T follicular helper cell (primary cell): ENCODE results near the gene AHNAK.
A peak's percentile ranks its signal among the peaks of the same experiment; 100 is the strongest.
"Not testable (repeated sequence)": the region's sequence is repeated elsewhere in the genome, so short reads cannot be mapped to it uniquely, and the experiment has no call there.

Source experiments
- DNase-seq: peaks from one replicate; pipeline ENCODE4 v3.0.0-alpha.2; 2020; ENCODE audit warnings: low read depth

The AHNAK gene

GRCh38 chr11:62458212-62459002, 88.2 kb downstream of the AHNAK start:
- DNase-seq = no peak

DNA sequence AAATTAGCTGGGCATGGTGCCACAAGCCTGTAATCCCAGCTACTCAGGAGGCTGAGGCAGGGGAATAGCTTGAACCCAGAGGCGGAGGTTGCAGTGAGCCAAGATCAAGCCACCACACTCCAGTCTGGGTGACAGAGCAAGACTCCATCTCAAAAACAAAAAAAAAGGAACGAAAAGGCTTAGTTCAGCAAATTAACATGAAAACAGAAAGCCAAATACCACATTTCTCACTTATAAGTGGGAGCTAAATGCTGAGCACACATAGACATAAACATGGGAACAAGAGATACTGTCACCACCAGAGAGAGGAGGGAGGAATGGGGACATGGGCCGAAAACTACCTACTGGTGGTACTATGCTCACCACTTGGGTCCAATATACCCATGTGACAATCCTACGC, 89.1 kb downstream of the AHNAK start:
- DNase-seq = no peak

- no peak for DNase-seq
Observed at GRCh38 chr11:62456630-62457029, 90.0 kb downstream of the AHNAK start.

DNA sequence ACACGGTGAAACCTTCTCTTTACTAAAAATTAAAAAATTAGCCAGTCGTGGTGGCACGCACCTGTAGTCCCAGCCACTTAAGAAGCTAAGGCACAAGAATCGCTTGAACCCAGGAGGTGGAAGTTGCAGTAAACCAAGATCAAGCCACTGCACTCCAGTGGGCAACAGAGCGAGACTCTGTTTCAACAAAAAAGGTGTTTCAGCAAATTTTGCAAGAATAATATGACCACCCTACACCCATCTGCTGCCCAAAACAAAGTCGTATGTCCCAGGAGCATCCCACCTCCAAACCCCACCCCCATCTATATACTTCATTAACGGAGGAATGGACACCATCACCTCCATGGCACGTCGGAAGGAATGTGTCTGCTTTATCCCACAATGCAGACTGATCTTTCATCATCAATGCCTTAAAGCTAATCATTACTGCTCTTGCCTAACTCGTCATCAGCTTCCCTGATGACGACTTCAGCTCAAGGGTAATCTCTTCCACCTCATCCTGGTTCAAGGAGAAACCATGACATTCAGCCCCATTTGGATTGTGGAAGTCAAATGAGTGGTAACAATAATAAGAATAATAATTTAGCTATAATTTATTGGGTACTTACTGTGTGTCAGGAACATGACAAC, 93.7 kb downstream of the AHNAK start:
- DNase-seq = no peak

DNA sequence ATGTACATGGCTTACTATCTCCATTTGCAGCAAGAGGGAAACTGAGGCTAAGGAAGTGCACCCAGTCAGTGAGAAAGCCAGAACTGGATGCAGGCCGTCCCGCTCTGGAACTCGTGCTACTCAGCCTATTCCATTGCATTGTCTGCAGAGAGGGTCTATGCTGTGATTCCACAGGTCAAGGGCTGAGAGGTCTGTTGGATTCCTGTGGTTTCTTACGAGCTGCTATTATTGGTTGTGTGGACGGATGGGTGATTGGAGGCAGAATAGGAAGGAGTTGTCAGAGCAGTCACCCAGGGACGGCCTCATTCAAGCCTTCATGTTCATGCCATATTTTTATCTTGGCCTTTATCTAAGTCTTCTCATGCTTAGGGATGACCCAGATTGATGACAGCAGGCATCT, 94.3 kb downstream of the AHNAK start:
- DNase-seq = no peak

DNA sequence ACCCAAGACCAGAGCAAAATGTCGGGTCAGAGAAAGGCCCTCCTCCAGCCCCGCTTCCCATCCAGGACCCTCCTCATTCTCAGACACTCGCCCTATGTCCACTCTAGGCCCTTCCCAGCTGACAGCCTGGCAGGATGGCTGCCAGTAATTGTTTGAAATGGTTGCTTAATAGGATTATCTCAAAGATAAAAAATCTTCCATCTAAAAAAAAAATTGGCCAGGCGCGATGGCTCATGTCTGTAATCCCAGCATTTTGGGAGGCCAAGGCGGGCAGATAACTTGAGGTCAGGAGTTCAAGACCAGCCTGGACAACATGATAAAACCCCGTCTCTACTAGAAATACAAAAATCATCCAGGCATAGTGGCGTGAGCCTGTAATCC, 95.4 kb downstream of the AHNAK start:
- no peak for DNase-seq

- no peak for DNase-seq
Observed at GRCh38 chr11:62450543-62451240, 95.9 kb downstream of the AHNAK start.

DNA sequence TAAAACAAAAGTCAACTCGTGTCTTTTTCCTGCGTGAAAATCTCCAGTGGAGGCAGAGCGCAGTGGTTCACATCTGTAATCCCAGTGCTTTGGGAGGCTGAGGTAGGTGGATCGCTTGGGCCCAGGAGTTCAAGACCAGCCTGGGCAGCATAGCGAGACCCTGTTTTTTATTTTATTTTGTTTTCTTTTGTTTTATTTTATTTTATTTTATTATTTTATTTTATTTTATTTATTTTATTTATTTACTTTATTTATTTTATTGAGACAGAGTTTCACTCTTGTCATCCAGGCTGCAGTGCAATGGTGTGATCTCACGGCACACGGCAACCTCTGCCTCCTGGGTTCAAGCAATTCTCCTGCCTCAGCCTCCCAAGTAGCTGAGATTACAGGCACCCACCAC, 96.7 kb downstream of the AHNAK start:
- DNase-seq = not testable (repeated sequence)

DNA sequence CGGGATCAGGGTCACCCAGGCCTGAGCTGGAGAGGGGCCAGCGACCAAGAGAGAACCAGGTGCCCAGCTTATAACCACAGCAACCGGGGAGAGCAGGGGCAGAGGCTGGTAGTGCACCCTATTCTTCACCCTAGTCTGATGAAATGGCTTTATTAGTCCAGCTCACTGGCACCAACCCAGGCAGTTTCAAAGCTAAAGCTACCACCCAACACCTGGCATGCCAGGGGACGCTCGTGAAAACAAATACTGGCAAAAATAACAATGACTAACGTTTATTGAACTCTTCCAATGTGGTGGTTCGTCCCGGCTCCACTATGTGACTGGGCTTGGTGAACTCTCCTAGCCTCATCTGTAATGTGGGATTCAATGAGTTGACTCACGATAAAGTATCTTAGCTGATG, 97.2 kb downstream of the AHNAK start:
- DNase-seq = no peak

DNA sequence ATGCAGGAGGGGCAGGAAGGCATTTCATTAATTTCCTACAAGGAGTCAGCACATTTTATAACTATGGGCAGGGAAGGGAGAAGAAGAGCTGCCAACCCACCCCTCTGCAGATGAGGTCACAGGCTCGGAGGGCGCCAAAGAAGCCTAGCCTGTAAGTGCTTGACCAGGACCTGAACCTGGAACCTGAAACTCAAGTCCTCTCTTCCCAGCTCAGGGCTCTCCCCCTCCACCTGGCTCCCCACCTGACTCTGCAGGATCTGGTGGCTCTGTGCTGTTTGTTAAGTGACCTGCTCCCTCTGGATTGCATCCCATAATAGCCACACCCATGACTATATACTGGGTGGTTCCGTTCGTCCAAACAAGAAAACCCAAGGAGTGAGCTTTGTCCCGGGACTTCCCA, 100.5 kb downstream of the AHNAK start:
- no peak for DNase-seq

- DNase-seq = no peak
Observed at GRCh38 chr11:62445314-62445740, 101.3 kb downstream of the AHNAK start.

- no peak for DNase-seq
Observed at GRCh38 chr11:62444835-62445234, 101.8 kb downstream of the AHNAK start.

DNA sequence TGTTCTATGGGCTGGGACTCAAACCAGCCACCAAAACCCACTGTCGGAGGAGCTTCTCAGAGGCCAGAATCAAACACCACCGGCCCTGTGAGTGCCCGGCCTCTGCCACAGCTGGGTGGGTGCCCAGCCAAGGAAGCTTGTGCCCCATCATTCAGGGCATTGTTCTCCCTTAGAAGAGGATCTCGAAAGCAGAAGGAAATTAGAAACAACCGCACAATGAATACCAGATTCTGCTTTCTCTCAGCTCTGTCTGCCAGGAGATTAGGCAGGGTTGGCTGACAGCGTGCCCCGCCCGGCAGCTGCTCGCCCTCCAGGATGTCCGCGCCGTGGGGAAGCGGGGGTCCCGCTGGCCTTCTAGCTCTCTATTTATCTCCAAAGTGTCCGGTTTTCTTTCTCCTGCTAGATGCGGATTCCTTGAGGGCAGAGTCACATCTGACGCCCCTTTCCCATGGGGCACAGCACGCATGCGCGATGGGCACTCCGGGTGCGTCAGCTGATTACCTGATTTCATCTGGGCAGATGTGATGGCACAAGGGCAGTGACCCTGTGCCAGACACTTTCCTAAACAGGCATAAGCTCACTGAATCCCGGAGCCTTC, 102.3 kb downstream of the AHNAK start:
- DNase-seq = peak; percentile 5

GRCh38 chr11:62443390-62444235, 103.0 kb downstream of the AHNAK start:
- DNase-seq = no peak

DNA sequence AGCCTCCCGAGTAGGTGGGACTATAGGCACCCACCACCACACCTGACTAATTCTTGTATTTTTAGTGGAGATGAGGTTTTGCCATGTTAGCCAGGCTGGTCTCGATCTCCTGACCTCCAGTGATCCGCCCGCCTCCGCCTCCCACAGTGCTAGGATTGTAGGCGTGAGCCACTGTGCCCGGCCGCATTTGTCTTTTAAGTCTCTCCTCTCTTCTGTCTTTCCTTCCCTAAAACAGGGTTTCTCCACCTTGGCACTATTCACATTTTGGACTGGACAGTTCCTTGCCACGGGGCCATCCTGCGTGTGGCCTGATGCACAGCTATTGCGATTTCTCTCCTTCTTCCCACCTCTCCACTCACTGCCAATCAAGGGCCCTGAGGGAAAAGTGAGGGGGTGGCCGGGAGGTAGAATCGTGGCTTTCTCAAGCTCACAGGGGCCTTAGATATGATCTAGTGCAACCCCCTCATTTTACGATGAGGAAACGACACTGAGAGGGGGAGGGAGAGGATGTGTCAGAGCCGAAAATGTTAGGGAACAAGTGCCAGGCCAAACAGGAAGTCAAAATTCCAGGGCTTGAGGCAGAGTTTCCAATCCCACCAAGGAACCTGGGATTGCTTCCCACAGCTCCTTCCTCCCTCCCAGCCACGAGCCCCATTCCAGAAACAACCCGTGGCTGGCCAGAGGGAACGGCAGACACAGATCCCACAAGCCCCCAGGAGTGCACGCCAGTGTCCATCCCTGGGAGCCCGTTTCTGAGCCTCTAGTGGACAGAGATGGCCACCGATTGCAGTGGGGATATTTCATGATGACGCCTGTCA, 106.6 kb downstream of the AHNAK start:
- no peak for DNase-seq

DNA sequence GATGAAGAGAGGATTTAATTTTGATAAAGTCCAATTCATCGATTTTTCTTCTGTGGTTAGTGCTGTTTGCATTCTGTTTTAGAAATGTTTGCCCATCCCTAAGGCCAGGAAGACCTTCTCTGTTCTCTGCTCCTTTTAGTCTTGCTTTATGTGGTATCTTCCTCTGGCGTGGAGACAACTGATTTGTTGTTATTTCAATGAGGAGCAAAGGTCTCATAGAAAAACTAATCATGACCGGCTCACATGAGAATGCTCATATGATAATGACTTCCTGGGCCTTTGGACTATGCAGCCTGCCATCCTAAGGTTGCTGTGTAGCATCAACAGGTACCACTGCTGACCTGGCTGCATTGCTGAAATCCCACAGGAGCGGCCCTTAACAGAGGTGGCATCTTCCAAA, 108.0 kb downstream of the AHNAK start:
- no peak for DNase-seq

DNA sequence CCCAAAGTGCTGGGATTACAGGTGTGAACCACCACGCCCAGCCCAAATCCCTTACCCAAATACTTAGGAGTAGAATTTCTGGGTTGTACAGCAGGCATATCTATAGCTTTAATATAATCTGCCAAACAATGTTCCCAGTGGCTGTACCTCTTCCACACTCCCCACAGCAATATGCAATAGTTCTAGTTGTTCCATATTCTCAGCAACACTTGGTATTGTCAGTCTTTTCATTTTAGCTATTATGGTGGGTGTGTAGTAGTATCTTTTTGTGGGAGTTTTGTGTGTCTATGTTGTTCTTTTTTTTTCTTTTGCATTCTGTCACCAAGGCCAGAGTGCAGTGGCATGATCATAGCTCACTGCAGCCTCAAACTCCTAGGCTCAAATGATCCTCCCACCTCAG, 109.0 kb downstream of the AHNAK start:
- DNase-seq = no peak

- no peak for DNase-seq
Observed at GRCh38 chr11:62435846-62436660, 110.6 kb downstream of the AHNAK start.

- DNase-seq = no peak
Observed at GRCh38 chr11:62433904-62434276, 112.7 kb downstream of the AHNAK start.
